Stimulated activated CD4-positive, alpha-beta T cell treated with anti-CD3 and anti-CD28 coated beads, Interleukin-15, amount 100 ng/mL, for 48 hours (primary cell): ENCODE results near the gene STIL.

Experiments
- DNase-seq, 2 donors: peaks; one replicate each; pipeline ENCODE4 v3.0.0-alpha.2; 2020; ENCODE audit warnings: low read depth in 2 of 2

STIL gene

DNA sequence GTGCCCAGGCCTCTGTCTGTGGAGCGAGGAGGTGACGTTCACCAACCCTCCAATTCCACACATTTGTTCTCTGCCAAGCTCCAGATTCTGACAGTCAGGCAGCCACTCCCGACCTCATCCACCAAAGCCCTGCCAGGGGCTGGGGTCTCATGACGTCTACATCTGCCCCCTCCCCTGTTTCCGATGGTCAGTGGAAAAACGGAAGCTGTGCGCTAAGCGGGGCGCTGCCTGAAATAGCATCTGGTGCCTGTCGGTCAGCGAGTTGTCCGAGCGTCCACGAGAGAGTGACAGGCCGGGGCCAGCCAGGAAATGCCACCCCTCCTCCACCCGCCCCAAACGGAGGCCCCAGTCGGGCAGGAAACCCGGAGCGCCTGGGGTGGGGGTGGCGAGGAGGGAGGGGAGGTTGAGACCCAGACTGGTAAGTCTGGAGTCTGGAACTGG is 78.7 kb downstream of the STIL start:
- no peak for DNase-seq

DNA sequence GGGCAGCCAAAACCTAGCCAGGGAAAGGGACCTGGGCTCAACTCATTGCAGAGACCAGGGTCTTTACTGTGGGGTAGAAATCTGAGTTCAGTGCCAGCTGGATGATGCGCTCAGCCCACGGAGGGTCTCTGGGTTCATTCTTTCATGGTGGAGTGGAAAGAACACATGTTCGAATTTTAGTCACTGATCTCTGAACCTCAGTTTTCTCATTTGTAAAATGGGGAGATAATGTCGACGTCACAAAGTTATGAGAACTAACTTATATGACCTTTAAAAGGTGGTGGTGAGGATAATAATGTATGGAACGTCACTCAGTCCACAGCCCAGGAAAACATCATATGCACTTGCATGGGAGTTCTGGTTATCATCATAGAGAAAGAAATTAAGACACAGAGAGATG is 80.8 kb downstream of the STIL start:
- DNase-seq, result no peak

DNA sequence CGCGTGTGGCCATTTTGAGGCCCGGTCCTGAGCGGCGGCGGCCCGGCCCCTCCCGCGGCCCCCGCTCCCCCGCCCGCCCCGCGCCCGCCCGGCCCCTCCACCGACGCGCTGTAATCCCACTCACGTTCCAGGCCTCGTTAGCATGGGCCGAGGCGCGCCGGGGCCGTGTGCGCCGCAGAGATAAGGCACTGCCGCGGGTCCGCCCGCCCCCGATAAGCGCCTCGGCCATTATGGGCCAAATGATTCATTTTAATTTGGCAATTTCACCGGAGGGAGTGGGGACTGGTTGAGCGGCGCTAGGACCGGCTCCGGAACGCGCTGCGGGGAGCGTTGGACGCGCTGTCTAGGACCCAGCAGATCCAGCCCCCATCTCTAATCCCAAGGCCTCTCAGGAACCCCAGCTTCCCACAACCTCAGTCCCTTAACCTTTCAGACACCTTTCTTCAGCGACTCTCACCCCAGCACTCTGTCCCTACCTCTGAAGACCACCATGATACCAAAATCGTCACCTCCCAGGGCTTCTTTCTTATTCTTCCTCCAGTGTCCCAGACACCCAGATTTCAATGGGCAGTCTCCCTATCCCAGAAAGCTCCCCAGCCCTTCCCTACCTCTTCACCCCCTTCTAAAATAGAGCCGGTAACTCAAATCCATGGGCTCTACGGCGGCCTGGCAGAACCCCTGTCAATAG is 81.6 kb downstream of the STIL start, which contains the start of gene TAL1:
Gene TAL1, minus strand, starts transcription at position 39 of the 688 bp plus-strand sequence. CDS start 6,337 bp downstream, outside the sequence.
- DNase-seq, result no peak

DNA sequence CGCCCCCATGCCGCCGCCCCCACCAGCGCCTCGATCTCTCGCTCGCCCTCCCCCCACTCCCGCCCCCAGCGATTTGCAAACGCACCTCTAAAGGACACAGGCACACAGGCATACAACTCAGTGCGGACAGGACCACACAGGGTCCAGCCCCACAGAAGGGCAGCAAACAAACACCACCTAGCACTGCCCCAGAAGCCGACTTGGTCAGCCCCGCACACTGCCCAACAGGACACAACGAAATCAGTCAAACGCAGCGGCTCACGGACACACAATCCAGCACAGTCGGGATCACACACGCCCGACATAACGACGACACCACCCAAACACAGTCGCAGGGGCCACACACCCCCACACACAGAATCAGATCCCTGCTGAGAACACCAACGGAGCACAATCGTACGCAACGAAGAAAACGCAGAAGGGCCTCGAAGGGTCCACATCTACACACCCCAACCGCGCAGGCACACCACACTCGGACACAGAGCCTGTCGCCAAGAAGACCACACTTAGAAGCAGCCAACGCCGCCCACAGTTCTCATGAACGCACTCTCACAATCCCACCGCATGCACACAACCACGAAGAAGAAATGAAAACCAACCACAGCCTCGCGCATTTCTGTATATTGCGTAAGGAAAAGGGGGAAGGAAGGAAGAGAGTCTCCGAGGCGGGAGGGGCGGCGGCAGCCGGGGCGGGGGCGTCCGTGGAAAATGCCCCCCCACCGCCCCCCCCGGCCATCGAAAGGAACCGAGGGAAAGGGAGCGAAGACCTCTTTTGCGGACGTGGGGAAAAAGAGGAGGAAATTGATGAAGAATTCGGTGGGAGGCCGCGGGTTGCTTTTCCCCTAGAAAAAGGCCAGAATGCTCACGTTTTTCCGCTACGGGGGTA is 82.4 kb downstream of the STIL start:
- DNase-seq, result no peak

DNA sequence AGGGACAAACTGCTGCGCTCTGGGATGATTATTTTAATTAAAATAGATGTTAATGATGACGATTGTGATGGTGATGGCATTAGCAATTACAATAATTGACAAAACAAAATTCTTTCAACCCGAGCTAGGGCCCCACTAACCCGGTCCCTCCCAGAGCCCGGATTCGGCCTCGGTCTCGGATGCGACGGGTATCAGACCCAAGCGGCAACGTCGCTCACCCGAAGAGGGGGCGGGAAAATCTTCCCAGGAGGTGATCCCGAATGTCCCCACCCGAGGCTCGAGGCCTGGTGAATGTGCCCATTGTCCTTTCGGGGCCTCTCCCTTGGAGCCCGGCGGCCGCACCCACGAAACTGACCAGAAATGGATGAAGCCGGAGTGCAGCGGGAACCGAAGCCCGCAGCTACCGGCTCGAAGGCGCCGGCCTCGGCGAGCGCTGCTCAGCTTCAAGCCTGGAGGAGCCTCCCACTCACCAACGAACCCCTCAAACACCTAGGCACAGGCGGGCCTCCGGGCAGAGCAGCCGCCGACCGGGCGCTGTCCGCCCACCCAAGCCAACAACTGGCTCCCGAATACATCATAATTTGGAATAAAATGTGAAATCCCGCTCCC is 83.2 kb downstream of the STIL start:
- no peak for DNase-seq

DNA sequence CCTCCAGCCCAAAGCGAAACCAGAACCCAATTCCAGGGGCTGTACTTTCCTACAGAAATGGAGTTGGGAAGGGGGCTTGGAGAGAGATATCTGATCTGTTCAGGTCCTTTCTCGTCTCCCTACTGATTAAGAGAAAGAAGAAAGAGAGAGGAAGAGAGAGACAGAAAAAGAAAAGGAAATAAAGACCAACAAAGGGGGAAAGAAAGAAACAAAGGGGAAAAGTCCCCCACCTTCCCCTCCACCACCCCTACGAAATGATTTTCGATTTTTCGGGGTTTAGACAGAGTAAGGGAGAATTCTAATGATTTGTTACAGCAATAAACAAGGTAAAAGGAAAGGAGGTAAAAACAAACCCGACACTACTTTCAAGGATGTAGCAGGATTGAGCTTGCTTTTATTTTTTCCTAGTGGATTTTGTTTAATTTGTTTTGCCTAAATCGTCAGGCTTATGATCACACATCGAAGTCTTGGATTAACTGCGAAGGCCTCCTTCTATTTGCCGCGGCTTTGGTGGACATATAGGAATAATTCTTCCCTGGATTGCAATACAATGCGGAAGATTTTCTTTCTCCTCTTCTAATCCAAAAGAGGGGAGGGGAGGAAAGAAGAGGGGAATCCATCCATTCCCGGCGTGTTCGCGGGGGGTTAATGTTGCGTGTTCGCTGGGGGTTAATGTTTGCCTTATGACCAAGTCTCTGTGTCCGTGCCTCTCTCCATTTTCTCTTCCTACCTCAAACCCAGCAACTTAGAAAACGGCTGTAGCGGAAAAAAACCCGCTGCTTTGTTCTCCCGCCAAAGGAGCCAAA is 83.9 kb downstream of the STIL start:
- DNase-seq, result no peak

DNA sequence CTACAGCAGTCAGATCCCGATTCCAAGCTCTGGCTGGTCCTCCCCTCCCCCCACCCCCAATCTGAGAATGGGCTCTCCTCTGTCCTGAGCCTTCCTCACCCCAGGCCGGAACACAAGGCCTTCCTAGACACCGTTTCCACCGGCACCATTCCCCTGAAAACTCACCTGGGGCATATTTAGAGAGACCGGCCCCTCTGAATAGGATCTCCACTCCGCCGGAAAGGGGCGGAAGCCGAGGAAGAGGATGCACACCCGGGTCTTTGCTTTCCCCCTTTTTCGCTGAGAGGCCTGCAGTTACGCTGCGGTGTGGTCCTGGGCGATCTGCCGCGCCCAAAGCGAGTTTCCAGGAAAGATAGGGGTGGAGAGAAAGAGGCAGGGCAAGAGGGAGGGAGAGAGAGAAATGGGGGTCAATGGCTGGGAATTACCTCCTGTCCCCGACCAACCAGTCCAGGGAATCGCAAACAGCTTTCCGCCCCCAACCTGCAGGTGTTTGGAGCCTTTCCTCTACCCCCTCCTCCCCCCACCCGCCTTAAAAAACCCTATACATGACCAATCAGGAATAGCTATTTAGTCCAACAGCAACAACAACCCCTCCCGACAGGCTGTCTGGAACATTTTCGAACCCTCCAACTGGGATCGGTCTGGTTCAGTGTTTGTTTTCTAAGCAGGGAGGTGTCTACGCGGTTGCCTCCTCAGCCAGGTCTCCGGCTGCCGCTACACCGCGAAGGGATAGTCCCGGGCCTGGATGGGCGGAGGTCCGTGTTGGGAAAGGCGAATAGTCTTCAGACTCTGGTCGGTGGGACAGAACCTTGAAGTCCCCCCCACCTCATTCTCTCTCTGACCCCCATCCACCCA is 84.7 kb downstream of the STIL start:
- DNase-seq, result no peak

DNA sequence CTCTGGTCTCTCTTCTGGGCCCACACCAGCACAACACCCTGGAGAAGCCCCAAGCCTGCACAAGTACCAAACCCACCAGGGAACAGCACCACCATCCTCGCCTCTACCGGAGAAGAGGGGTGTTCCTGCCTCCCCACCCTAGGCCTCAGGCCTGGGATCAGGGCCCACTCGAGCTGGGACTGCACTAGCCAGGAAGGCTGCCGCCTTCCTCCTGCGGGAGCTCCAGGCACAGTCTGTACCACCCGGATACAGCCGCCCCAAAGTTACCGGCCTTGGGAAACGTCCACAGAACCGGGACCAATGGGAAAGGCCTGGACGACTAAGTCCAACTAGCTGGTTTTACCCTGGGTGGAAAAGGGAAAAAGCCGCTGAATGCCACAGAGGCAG is 85.3 kb downstream of the STIL start:
- no peak for DNase-seq

DNA sequence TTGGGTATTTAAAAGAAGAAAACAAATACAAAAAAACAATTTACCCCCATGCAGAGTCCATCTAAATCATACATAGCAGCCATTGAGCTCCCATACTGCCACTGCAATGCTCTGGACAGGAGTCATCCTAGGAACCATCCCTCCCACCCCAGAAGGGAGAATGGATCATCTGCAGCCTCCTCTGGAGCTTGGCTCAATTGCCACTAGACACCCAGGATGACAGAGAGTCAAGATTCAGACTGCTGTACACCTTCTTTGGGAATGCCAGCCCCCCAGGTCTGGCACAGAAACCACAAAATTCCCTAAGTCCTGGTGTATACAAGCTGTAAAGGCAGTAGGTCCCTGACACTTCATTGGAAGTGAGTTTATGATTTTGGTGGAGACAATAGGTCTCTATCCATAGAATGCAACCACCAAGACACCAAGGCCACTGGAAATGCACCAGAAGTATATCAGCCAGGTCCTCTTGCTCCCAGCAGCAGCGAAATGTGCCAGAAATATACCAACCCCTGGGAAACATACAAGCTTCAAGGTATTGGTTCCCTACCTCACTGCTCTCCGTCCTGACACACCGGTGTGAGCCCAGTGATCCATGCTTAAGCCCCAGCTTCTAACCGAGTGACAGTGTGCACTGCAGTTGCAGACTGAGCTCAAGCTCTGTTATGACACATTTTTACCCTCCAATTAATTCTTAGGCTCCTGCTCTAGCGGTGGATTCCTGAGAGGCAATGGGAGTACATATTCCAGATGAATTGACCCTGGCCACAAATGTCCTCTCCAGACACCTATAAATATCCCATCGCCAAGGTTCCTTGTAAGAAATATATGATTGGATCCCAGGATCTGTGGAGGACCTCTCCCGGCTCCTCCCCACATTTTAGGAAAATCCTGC is 86.4 kb downstream of the STIL start:
- no peak for DNase-seq

DNA sequence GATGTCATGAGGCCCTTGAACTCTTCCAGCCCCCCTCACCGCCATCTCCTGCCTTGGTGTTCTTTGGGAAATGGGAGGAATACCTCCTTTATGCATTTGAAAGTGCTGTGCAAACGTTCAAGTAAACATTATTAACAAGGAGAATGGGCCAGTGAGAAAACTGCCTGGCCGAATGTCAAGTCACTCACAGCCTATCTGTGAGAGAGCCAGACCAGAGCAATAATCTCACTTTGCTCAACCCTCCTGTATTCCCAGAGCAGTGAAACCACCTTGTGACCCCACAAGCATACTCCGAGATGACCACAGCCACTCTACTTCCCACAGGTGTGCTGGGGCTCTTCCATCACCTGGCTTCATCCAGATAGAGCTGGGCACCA is 87.1 kb downstream of the STIL start:
- no peak for DNase-seq

DNA sequence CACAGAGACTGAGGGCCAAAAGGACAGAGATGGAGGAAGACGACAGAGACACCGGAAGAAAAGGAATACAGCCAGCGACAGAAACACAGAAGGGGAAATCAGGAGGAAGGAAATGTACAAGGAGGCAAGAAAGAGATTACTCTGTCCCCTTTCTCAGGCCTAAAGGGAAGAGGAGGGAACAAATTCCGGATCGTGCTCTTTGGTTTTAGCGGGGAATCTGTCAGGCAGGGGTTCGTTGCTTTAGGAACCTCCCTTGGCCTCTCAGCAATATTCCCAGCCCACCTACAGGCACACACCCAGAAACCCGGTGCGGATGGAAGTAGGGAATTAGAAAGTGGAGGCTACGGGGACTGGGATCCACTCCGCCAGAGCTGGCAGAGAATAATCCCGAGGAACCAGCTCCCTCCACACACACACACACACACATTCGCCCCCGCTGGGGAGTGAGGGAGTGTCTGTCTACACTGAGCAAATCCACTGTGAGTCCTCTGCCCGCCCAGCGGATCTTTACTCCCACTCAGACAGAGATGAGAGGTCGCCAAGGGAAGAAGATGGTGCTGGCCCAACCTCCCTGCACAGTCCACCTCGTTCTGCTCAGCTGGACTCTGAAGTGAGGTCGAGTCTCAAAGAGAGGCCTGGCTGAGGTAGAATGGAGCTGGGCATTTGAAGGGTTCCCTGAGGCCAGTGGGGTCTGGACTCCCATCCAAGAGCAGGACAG is 87.7 kb downstream of the STIL start:
- no peak for DNase-seq

DNA sequence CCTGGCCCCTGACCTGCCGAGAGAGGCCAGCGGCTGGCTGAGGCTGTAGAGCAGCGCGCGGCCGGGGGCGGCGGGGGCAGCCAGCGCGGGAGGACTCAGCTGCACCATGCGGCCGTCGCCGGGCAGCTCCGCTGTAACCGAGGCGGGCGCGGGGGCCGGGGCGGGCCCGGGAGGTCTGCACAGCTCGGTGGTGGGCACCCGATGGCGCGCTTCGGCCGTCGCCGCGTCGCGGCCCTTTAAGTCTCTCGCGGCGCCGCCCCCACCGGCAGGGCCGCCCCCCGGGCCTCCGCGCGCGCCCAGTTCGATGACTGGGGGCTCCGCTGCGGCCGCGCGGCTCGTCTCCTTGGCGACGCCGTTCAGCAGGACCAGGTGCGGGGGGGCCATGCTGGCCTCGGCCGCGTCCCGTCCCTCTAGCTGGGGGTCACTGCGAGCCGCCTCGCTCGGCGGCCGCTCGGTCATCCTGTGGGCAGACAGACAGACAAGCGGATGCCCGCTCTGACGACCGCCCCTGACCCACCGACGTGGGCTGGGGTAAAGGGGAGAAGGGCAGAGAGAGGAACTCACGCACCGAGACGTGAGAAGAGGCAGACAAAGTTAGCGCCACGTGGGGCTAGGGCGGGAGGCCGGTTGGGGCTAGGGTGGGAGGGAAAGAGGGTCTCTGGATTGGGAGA is 88.4 kb downstream of the STIL start:
- no peak for DNase-seq

DNA sequence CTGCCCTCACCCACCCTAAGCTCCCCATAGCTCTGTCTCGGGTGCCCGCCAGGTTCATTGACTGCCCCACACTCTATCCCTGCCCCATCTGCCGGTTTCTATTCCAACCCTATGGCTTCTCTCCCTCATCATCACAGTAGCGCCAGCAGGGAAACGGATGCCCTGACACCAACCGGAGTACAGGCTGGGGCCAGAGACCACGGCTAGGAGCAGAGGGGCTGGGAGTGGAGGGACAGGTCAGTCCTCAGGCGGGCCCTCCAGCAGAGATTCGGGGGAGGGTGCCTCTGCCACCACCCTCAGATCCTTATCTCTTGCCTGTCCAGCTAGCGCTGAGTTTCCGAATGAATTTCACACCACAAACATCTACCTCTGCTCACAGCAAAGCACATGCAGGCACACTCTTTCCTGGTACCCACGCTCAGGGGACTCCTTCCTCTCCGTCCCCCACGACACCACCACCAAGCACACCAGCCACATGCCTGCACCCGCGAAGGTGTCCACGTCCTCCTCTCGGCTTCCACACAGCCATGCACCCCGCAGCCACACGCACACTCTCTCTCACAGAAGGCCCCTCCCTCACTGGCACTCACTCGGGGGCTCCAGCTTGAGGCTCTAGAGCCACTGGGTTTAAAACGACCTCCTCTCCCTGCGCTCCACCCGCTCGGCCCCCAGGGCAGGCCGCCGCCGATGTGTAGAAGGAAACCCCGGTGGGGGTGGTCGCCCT is 89.1 kb downstream of the STIL start:
- no peak for DNase-seq

DNA sequence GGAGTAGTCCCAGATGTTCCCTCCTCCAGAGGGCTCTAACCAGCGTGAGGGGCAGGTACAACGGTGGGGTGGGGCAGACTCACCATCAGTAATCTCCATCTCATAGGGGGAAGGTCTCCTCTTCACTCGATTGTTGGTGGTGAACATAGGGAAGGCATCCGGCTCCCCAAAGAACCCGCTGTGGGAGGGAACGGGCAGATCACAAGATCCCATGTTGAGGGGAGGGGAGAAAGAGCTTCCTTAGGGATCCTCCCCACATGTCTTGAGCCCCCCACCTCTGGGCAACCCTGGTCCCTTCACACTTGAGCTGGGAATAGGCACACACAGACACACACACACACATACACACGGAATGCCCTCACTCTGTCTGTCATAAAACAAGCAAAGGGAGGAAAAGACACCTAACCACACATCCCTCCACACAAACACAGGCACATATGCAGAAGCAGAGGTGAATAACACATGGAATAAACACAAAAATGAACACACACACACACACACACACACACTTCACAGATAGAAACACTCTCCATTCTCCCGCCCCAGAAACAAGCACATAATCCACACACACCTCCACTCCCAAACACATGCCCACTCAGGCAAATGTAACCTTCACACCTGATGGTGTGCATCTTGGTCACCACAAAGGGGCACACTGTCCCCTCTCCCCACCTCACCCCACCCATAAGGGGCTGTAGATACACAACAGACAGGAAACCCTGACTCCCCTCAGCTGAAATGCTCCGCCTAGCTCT is 89.8 kb downstream of the STIL start:
- DNase-seq, result no peak

DNA sequence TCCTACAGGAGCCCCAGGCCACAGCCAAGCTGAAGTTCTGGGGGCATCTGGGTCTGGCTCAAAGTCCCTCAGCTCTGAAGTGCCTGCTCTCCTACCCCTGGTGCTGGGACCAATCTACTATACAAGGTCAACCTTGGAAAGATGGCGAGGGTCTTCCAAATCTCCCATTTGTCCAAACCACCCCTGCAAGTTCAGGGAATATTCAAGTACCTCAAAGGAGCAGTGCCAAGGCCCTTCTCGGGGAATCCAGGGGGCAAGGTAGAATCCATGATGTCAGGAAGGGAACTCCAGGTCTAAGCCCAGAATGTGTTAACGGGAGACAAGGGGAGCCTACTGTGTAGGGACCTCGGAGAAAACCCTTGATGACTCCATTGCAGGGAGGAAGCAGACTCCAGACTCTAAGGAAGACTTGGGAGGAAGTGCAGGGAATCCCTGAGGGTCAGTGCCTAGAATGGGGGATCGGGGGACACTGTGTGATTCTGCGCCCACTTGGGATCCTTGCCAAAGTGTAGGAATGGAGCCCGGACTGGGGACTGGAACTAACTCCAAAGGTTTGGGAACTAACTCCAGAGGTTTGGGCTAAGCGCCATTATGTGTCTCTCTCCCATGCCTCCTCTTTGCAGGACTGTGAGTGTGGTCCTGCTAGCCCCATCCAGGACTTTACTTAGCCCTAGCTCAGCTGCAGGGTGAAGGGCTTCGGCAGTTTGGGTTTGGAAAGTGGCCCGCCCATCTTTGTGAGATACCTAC is 90.6 kb downstream of the STIL start:
- no peak for DNase-seq

DNA sequence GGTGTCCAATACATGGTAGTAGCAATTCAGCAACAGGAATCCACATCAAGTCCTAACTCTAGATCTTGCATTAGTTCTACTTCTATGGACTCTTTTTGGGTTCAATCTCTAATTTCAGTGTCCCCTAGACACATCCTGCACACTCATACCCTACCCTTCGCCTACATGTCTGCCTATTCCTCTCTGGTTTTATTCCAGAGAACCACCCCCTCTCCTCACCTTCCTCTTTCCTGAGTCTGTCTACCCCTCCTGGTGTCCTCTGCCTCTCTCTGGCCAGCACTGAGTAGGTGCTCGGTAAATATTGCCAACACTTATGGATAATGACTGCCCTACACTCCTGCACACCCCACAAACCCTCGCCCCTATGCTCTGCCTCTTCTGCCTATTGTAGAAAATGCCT is 91.5 kb downstream of the STIL start:
- no peak for DNase-seq
